ENCODE data around the gene NEO1.

Gene NEO1

GRCh38 chr15:73051807-73052652 lies at the start of gene NEO1:
Gene NEO1 (plus strand): TSS chr15:73052463. CDS start chr15:73052676, 213 bp downstream.
- Histone ChIP-seq H3K9me3 (ENCODE audit: control insufficient read depth, insufficient read depth, low read length) (no peaks in the 10 kb centered on the region), H3K4me3 (ENCODE audit: low read length) (peak within 1 kb of the TSS; percentile 83), H3K36me3 (ENCODE audit: control insufficient read depth, insufficient read depth, low read length) (no peaks in the 10 kb centered on the region), H3K27ac (ENCODE audit: low read length) (no peak within 1 kb of the TSS), H3K4me1 (ENCODE audit: control insufficient read depth, insufficient read depth, low read length) (no peaks in the 10 kb centered on the region), H3K27me3 (ENCODE audit: control insufficient read depth, insufficient read depth, low read length) (no peaks in the 10 kb centered on the region)
- no CpG with 5 or more reads among the region's 108 CpGs for WGBS (ENCODE audit: insufficient coverage, insufficient read length)
- DNase-seq (ENCODE audit: low read depth, low spot score): peak; percentile 60

- H3K4me1 ChIP-seq (ENCODE audit: control insufficient read depth, insufficient read depth, low read length): no peaks in the 10 kb centered on the region
- H3K27me3 ChIP-seq (ENCODE audit: control insufficient read depth, insufficient read depth, low read length): no peaks in the 10 kb centered on the region
- no peaks in the 10 kb centered on the region for H3K9me3 ChIP-seq (ENCODE audit: control insufficient read depth, insufficient read depth, low read length)
- DNase-seq (ENCODE audit: low read depth, low spot score): no peak
- H3K27ac ChIP-seq (ENCODE audit: low read length): no peak overlapping the region
- WGBS (ENCODE audit: insufficient coverage, insufficient read length): no CpG with 5 or more reads among the region's 5 CpGs
- H3K4me3 ChIP-seq (ENCODE audit: low read length): no peak overlapping the region
- no peaks in the 10 kb centered on the region for H3K36me3 ChIP-seq (ENCODE audit: control insufficient read depth, insufficient read depth, low read length)
These were observed 47.8 kb upstream of the NEO1 start for GRCh38 chr15:73004462-73004861.

- no CpG with 5 or more reads among the region's 2 CpGs for WGBS (ENCODE audit: insufficient coverage, insufficient read length)
- Histone ChIP-seq H3K4me1 (ENCODE audit: control insufficient read depth, insufficient read depth, low read length) (no peaks in the 10 kb centered on the region), H3K27ac (ENCODE audit: low read length) (no peak overlapping the region), H3K27me3 (ENCODE audit: control insufficient read depth, insufficient read depth, low read length) (no peaks in the 10 kb centered on the region), H3K4me3 (ENCODE audit: low read length) (no peak overlapping the region), H3K9me3 (ENCODE audit: control insufficient read depth, insufficient read depth, low read length) (no peaks in the 10 kb centered on the region), H3K36me3 (ENCODE audit: control insufficient read depth, insufficient read depth, low read length) (no peaks in the 10 kb centered on the region)
- no peak for DNase-seq (ENCODE audit: low read depth, low spot score)
These were observed 47.2 kb upstream of the NEO1 start for GRCh38 chr15:73005032-73005431.

- H3K27ac ChIP-seq (ENCODE audit: low read length): no peak overlapping the region
- no CpG with 5 or more reads among the region's 2 CpGs for WGBS (ENCODE audit: insufficient coverage, insufficient read length)
- H3K4me3 ChIP-seq (ENCODE audit: low read length): no peak overlapping the region
- H3K27me3 ChIP-seq (ENCODE audit: control insufficient read depth, insufficient read depth, low read length): no peaks in the 10 kb centered on the region
- no peak for DNase-seq (ENCODE audit: low read depth, low spot score)
- H3K36me3 ChIP-seq (ENCODE audit: control insufficient read depth, insufficient read depth, low read length): no peaks in the 10 kb centered on the region
- H3K9me3 ChIP-seq (ENCODE audit: control insufficient read depth, insufficient read depth, low read length): no peaks in the 10 kb centered on the region
- H3K4me1 ChIP-seq (ENCODE audit: control insufficient read depth, insufficient read depth, low read length): no peaks in the 10 kb centered on the region
These were observed 46.8 kb upstream of the NEO1 start for GRCh38 chr15:73005446-73005845.

- no peak overlapping the region for H3K27ac ChIP-seq (ENCODE audit: low read length)
- no peaks in the 10 kb centered on the region for H3K4me1 ChIP-seq (ENCODE audit: control insufficient read depth, insufficient read depth, low read length)
- no peaks in the 10 kb centered on the region for H3K36me3 ChIP-seq (ENCODE audit: control insufficient read depth, insufficient read depth, low read length)
- H3K9me3 ChIP-seq (ENCODE audit: control insufficient read depth, insufficient read depth, low read length): no peaks in the 10 kb centered on the region
- WGBS (ENCODE audit: insufficient coverage, insufficient read length): no CpG with 5 or more reads among the region's 1 CpG
- H3K4me3 ChIP-seq (ENCODE audit: low read length): no peak overlapping the region
- DNase-seq (ENCODE audit: low read depth, low spot score): no peak
- H3K27me3 ChIP-seq (ENCODE audit: control insufficient read depth, insufficient read depth, low read length): no peaks in the 10 kb centered on the region
These were observed 45.7 kb upstream of the NEO1 start for GRCh38 chr15:73006523-73006922.

GRCh38 chr15:73009066-73010056 lies 42.9 kb upstream of the NEO1 start:
- Histone ChIP-seq H3K36me3 (ENCODE audit: control insufficient read depth, insufficient read depth, low read length) (no peaks in the 10 kb centered on the region), H3K4me1 (ENCODE audit: control insufficient read depth, insufficient read depth, low read length) (no peaks in the 10 kb centered on the region; the same call in 1 of the 2 replicates), H3K9me3 (ENCODE audit: control insufficient read depth, insufficient read depth, low read length) (no peaks in the 10 kb centered on the region), H3K4me3 (ENCODE audit: low read length) (no peak overlapping the region), H3K27me3 (ENCODE audit: control insufficient read depth, insufficient read depth, low read length) (no peaks in the 10 kb centered on the region), H3K27ac (ENCODE audit: low read length) (no peak overlapping the region)
- no peak for DNase-seq (ENCODE audit: low read depth, low spot score)
- no CpG with 5 or more reads among the region's 13 CpGs for WGBS (ENCODE audit: insufficient coverage, insufficient read length)

GRCh38 chr15:73010154-73011152 lies 41.8 kb upstream of the NEO1 start:
- H3K9me3 ChIP-seq (ENCODE audit: control insufficient read depth, insufficient read depth, low read length): no peaks in the 10 kb centered on the region
- H3K27me3 ChIP-seq (ENCODE audit: control insufficient read depth, insufficient read depth, low read length): no peaks in the 10 kb centered on the region
- H3K27ac ChIP-seq (ENCODE audit: low read length): no peak overlapping the region
- H3K4me3 ChIP-seq (ENCODE audit: low read length): no peak overlapping the region
- no CpG with 5 or more reads among the region's 10 CpGs for WGBS (ENCODE audit: insufficient coverage, insufficient read length)
- H3K36me3 ChIP-seq (ENCODE audit: control insufficient read depth, insufficient read depth, low read length): no peaks in the 10 kb centered on the region
- no peak for DNase-seq (ENCODE audit: low read depth, low spot score)
- H3K4me1 ChIP-seq (ENCODE audit: control insufficient read depth, insufficient read depth, low read length): no peaks in the 10 kb centered on the region; the same call in 1 of the 2 replicates

GRCh38 chr15:73014904-73015303 lies 37.4 kb upstream of the NEO1 start:
- H3K27ac ChIP-seq (ENCODE audit: low read length): no peak overlapping the region

GRCh38 chr15:73015493-73015892 lies 36.8 kb upstream of the NEO1 start:
- Histone ChIP-seq H3K36me3 (ENCODE audit: control insufficient read depth, insufficient read depth, low read length) (no peaks in the 10 kb centered on the region), H3K27ac (ENCODE audit: low read length) (no peak overlapping the region), H3K4me3 (ENCODE audit: low read length) (no peak overlapping the region), H3K4me1 (ENCODE audit: control insufficient read depth, insufficient read depth, low read length) (no peaks in the 10 kb centered on the region; the same call in 1 of the 2 replicates), H3K27me3 (ENCODE audit: control insufficient read depth, insufficient read depth, low read length) (no peaks in the 10 kb centered on the region), H3K9me3 (ENCODE audit: control insufficient read depth, insufficient read depth, low read length) (no peaks in the 10 kb centered on the region)
- no peak for DNase-seq (ENCODE audit: low read depth, low spot score)
- WGBS (ENCODE audit: insufficient coverage, insufficient read length): no CpG with 5 or more reads among the region's 6 CpGs

More at GRCh38 chr15:73014904-73015303, 37.4 kb upstream of the NEO1 start:
- no peaks in the 10 kb centered on the region; the same call in 1 of the 2 replicates for H3K4me1 ChIP-seq (ENCODE audit: control insufficient read depth, insufficient read depth, low read length)
- WGBS (ENCODE audit: insufficient coverage, insufficient read length): no CpG with 5 or more reads among the region's 1 CpG
- no peaks in the 10 kb centered on the region for H3K27me3 ChIP-seq (ENCODE audit: control insufficient read depth, insufficient read depth, low read length)
- H3K9me3 ChIP-seq (ENCODE audit: control insufficient read depth, insufficient read depth, low read length): no peaks in the 10 kb centered on the region
- no peak for DNase-seq (ENCODE audit: low read depth, low spot score)
- no peak overlapping the region for H3K4me3 ChIP-seq (ENCODE audit: low read length)
- no peaks in the 10 kb centered on the region for H3K36me3 ChIP-seq (ENCODE audit: control insufficient read depth, insufficient read depth, low read length)

All from iPS DF 6.9 (cell line).